Measurements from ENCODE around the gene ADAMTS10.

GRCh38 chr19:8552810-8553209 lies 57.7 kb downstream of the ADAMTS10 start:
- TF ChIP-seq CTCF (IDR thresholded peaks at IDR 0.05) (no peak), POLR2A (IDR thresholded peaks at IDR 0.05) (no peak)

All from right lobe of liver (tissue), 4 donors.